Measurements from ENCODE around the gene MUC5AC. TPM values are rescaled to one million over a fixed set of nuclear protein-coding genes. Genes with fewer than 3 reads are reported as not detected.

MUC5AC gene, protein sequence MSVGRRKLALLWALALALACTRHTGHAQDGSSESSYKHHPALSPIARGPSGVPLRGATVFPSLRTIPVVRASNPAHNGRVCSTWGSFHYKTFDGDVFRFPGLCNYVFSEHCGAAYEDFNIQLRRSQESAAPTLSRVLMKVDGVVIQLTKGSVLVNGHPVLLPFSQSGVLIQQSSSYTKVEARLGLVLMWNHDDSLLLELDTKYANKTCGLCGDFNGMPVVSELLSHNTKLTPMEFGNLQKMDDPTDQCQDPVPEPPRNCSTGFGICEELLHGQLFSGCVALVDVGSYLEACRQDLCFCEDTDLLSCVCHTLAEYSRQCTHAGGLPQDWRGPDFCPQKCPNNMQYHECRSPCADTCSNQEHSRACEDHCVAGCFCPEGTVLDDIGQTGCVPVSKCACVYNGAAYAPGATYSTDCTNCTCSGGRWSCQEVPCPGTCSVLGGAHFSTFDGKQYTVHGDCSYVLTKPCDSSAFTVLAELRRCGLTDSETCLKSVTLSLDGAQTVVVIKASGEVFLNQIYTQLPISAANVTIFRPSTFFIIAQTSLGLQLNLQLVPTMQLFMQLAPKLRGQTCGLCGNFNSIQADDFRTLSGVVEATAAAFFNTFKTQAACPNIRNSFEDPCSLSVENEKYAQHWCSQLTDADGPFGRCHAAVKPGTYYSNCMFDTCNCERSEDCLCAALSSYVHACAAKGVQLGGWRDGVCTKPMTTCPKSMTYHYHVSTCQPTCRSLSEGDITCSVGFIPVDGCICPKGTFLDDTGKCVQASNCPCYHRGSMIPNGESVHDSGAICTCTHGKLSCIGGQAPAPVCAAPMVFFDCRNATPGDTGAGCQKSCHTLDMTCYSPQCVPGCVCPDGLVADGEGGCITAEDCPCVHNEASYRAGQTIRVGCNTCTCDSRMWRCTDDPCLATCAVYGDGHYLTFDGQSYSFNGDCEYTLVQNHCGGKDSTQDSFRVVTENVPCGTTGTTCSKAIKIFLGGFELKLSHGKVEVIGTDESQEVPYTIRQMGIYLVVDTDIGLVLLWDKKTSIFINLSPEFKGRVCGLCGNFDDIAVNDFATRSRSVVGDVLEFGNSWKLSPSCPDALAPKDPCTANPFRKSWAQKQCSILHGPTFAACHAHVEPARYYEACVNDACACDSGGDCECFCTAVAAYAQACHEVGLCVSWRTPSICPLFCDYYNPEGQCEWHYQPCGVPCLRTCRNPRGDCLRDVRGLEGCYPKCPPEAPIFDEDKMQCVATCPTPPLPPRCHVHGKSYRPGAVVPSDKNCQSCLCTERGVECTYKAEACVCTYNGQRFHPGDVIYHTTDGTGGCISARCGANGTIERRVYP (N-terminal part only)
- total RNA-seq (not detected), polyA plus RNA-seq (ENCODE audit: insufficient read depth in 1 of 8, insufficient read length in 8 of 8, low replicate concordance in 1 of 8) (under 1 TPM in 5 of 8 donors, not detected in 3; 0.01 to 0.75 (median 0.04) TPM)
- long read RNA-seq, donor 1 = 0 reads
- long read RNA-seq, donor 2 = 0 reads
- long read RNA-seq, donor 3 = 0 reads
- long read RNA-seq, donor 4 = 0 reads
- long read RNA-seq, donor 5 = 0 reads
- long read RNA-seq, donor 6 = 0 reads
- long read RNA-seq, donor 7 = 0 reads
- long read RNA-seq, donor 8 = 0 reads
- long read RNA-seq, donor 9 = 0 reads
- long read RNA-seq, donor 10 = 0 reads
- long read RNA-seq, donor 11 = 0 reads

GRCh38 chr11:1157645-1158591 is at the start of gene MUC5AC:
Gene MUC5AC, plus strand, starts transcription at chr11:1157953. Its CDS starts 47 bp downstream, at chr11:1158000.
- WGBS (ENCODE audit: insufficient coverage) = 76% methylated on average over 27 of the region's 32 CpGs
- H3K27ac ChIP-seq (ENCODE audit: low read length) = no peak within 1 kb of the TSS
- no peak for DNase-seq
- H3K9me3 ChIP-seq (replicated peaks; ENCODE audit: control insufficient read depth, low read depth, low read length) = no peaks in the 10 kb centered on the region
- no peaks in the 10 kb centered on the region for H3K36me3 ChIP-seq (ENCODE audit: control insufficient read depth, insufficient read depth, low read length)
- no peaks in the 10 kb centered on the region for H3K4me1 ChIP-seq (ENCODE audit: control insufficient read depth, insufficient read depth, low read length)
- H3K4me3 ChIP-seq (ENCODE audit: low read length) = no peak within 1 kb of the TSS
- H3K27me3 ChIP-seq (ENCODE audit: control insufficient read depth, insufficient read depth, low read length) = no peaks in the 10 kb centered on the region

DNA sequence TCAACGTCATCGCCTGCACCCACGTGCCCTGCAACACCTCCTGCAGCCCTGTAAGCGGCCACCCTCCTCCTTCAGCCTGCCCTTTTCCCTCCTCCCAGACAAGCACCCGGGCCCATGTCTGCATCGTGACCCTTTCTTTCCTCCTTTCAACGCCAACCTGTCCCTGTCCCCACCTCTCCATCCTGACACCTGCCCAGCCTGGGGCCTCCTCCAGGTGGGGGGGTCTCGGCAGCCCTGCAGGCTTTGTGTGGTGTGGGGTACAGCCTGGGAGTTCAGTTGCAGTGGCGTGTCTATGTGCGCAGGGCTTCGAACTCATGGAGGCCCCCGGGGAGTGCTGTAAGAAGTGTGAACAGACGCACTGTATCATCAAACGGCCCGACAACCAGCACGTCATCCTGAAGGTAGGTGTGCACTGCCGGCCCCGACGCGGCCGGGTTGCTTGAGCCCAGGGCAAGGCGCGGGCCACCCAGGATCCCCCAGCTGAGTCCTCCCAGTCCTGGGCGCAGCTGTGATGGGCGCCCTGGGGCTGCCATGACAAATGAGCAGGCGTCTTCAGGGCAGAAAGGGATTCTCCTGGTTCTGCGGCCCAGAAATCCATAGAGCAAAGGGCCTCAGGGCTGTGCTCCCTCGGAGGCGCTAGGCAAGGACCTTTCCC is 49.4 kb upstream of the MUC5AC start:
- H3K4me3 ChIP-seq (ENCODE audit: low read length) = no peak overlapping the region
- H3K27me3 ChIP-seq (ENCODE audit: control insufficient read depth, insufficient read depth, low read length) = peaks cover 5% of the 10 kb centered on the region
- H3K36me3 ChIP-seq (ENCODE audit: control insufficient read depth, insufficient read depth, low read length) = no peaks in the 10 kb centered on the region
- DNase-seq = no peak
- no peaks in the 10 kb centered on the region for H3K4me1 ChIP-seq (ENCODE audit: control insufficient read depth, insufficient read depth, low read length)
- WGBS (ENCODE audit: insufficient coverage) = 73% methylated on average over 25 of the region's 29 CpGs
- H3K27ac ChIP-seq (ENCODE audit: low read length) = no peak overlapping the region
- no peaks in the 10 kb centered on the region for H3K9me3 ChIP-seq (replicated peaks; ENCODE audit: control insufficient read depth, low read depth, low read length)

DNA sequence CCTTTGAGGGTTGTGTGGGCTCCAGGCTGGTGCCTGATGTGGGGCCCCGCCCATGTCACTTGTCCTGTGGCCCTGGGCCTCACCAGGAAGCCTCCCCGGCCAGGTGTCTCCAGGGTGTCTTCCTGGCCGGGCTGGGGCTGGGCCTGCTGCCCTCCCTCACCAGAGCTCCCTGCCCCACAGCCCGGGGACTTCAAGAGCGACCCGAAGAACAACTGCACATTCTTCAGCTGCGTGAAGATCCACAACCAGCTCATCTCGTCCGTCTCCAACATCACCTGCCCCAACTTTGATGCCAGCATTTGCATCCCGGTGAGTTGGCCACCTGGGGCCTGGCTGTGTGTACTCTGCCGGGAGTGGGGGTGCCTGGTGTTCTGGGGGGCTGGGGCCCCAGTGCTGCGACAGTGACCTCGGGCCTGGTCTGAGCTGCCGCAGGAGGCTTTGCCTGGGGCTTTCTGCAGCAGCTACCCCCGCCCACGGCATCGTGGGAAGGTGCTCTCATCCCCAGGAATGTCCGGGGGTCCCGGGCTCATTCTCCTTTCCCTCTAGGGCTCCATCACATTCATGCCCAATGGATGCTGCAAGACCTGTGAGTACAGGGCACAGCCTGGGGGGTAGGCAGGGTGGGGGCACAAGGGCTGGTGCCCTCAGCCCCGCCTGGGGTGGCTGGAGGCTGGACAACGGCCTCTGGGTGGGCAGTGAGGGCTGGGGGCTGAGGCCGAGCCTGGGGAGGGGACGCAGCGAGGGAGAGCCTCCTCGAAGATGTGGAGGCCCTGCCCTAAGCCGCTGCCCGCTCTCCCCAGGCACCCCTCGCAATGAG is 48.4 kb upstream of the MUC5AC start:
- Histone ChIP-seq H3K4me1 (ENCODE audit: control insufficient read depth, insufficient read depth, low read length) (no peaks in the 10 kb centered on the region), H3K27ac (ENCODE audit: low read length) (no peak overlapping the region), H3K36me3 (ENCODE audit: control insufficient read depth, insufficient read depth, low read length) (no peaks in the 10 kb centered on the region), H3K4me3 (ENCODE audit: low read length) (no peak overlapping the region), H3K27me3 (ENCODE audit: control insufficient read depth, insufficient read depth, low read length) (peaks cover 5% of the 10 kb centered on the region), H3K9me3 (replicated peaks; ENCODE audit: control insufficient read depth, low read depth, low read length) (no peaks in the 10 kb centered on the region)
- no peak for DNase-seq
- 82% methylated on average over 26 of the region's 28 CpGs for WGBS (ENCODE audit: insufficient coverage)

- Histone ChIP-seq H3K4me1 (ENCODE audit: control insufficient read depth, insufficient read depth, low read length) (no peaks in the 10 kb centered on the region), H3K27ac (ENCODE audit: low read length) (no peak overlapping the region), H3K9me3 (replicated peaks; ENCODE audit: control insufficient read depth, low read depth, low read length) (no peaks in the 10 kb centered on the region), H3K27me3 (ENCODE audit: control insufficient read depth, insufficient read depth, low read length) (peaks cover 5% of the 10 kb centered on the region), H3K36me3 (ENCODE audit: control insufficient read depth, insufficient read depth, low read length) (no peaks in the 10 kb centered on the region), H3K4me3 (ENCODE audit: low read length) (no peak overlapping the region)
- no peak for DNase-seq
- 81% methylated on average over 26 of the region's 39 CpGs for WGBS (ENCODE audit: insufficient coverage)
These were observed 47.6 kb upstream of the MUC5AC start for GRCh38 chr11:1109918-1110705.

- Histone ChIP-seq H3K36me3 (ENCODE audit: control insufficient read depth, insufficient read depth, low read length) (no peaks in the 10 kb centered on the region), H3K9me3 (replicated peaks; ENCODE audit: control insufficient read depth, low read depth, low read length) (no peaks in the 10 kb centered on the region), H3K27ac (ENCODE audit: low read length) (no peak overlapping the region), H3K4me3 (ENCODE audit: low read length) (no peak overlapping the region), H3K4me1 (ENCODE audit: control insufficient read depth, insufficient read depth, low read length) (no peaks in the 10 kb centered on the region), H3K27me3 (ENCODE audit: control insufficient read depth, insufficient read depth, low read length) (peaks cover 6% of the 10 kb centered on the region)
- no peak for DNase-seq
- WGBS (ENCODE audit: insufficient coverage) = 82% methylated on average over 9 of the region's 10 CpGs
These were observed 46.1 kb upstream of the MUC5AC start for GRCh38 chr11:1111545-1112212.

DNA sequence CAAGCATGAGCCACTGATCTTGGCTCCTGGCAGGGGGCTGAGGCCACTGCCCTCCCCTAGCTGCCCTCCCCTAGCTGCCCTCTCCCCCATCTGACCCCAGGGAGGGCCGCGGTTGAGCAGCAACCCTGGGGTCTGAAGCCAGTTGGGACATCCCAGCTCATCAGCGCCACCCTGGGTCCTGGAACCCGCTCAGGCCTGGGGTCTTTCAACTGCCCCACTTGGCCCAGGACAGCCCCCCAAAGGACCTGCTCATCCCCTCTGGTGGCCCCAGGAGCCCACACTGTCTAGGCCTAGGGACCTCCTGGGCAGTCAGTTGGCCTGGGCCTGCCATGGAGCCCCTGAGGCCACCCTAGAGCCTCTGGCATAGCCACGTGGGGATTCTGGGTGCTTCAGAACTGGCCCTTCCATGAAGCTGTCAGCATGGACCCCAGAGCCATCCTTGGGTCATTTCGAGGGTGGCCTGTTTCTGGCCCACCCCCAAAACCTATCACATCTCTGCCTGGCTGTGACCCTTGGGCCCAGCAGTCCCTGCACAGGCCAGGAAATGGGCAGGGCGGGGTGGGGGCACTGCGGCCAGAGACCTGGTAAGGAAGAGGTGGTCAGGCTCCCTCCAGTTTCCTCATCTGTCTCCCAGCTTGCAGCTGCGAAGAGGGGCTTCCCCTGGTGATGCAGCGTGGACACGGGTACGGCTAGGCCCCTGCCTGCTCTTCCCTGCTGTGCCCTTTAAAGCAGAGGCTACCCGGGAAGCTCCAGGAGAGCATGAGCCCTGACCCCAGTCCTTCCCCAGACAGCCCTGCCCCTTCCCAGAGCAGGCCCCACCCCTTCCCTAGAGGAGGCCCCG is 45.2 kb upstream of the MUC5AC start:
- H3K9me3 ChIP-seq (replicated peaks; ENCODE audit: control insufficient read depth, low read depth, low read length) = no peaks in the 10 kb centered on the region
- peaks cover 6% of the 10 kb centered on the region for H3K27me3 ChIP-seq (ENCODE audit: control insufficient read depth, insufficient read depth, low read length)
- H3K27ac ChIP-seq (ENCODE audit: low read length) = no peak overlapping the region
- 88% methylated on average over 11 of the region's 14 CpGs for WGBS (ENCODE audit: insufficient coverage)
- no peak overlapping the region for H3K4me3 ChIP-seq (ENCODE audit: low read length)
- no peaks in the 10 kb centered on the region for H3K36me3 ChIP-seq (ENCODE audit: control insufficient read depth, insufficient read depth, low read length)
- no peak for DNase-seq
- no peaks in the 10 kb centered on the region for H3K4me1 ChIP-seq (ENCODE audit: control insufficient read depth, insufficient read depth, low read length)
